Myocyte (in vitro differentiated cells): Measurements from ENCODE around the gene RPL7A. TPM values are rescaled to one million over a fixed set of nuclear protein-coding genes. Genes with fewer than 3 reads are reported as not detected.
"Not testable (repeated sequence)": the region's sequence is repeated elsewhere in the genome, so short reads cannot be mapped to it uniquely, and the experiment has no call there.

ENCODE experiments used
- DNase-seq: peaks from one replicate; pipeline ENCODE4 v3.0.0-alpha.2; 2012; ENCODE audit warnings: low read depth
- total RNA-seq: library from RNA; depleted of rRNA; stranded (reverse); fragments of >200 nt; gene quantifications from 2 replicates; pipeline ENCODE4 v1.2.3, GENCODE V29; 2014

Gene RPL7A
- total RNA-seq, 1 donor from 2014 or later: 1,677 TPM

DNA sequence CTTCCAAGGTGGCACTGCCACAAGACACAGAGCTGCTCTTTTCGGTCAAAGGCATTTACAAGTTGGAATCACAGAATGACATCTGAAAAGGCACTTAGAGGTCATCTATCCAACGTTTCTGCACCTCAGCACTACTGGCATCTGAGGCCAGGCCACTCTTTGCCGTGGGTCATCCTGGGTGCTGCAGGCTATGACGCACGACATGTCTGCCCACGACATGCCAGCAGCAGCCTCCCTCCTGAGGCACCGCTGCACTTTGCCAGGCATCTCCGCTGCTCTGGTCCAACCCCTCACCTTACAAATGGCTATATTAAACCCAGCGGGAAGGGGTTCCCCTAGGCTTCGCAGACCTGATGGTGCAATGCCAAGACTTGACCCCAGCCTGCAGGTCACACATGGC lies 19.8 kb downstream of the RPL7A start:
- DNase-seq: no peak

GRCh38 chr9:133368249-133368881 lies 20.3 kb downstream of the RPL7A start:
- DNase-seq: peak; percentile 52

DNA sequence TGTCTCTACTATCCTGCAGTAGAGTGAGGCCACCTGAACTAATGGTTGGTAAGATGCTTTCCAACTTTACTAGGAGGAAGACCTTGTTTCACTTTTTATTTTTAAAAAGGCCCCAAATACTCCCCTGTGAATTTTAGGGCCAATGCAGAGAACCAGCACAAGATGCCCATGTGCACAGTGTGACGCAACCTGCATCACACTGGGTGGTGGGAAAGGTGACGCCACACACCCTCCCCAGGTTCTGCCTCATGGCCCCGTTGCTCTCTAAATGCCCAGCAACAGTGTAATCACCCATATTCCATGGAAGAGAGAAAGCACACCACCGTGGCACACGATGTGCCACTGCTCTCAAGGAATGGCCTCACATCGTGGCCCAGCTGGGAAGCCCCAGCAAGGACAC lies 21.4 kb downstream of the RPL7A start:
- DNase-seq: no peak

DNA sequence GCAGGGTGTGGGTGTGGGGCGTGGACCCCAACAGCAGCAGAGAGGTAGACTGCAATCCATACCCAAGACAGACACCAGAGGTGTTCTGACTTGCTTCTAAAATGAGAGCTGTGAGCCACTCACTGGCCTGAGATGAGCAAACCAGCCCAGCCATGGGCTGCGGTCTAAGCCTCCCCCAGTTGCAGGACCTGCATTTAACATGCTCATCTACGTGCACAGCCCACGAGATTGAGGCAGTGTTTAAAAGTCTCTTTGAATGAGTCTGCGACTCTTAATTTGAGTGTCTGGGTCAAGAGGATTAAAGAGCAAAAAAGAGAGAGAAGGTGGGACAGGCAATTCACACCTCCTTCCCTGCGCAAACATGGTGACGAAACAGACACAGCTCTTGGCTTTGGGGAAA lies 21.9 kb downstream of the RPL7A start:
- DNase-seq: no peak

- no peak for DNase-seq
These were observed 22.7 kb downstream of the RPL7A start for GRCh38 chr9:133370685-133371084.

- DNase-seq: no peak
These were observed 23.3 kb downstream of the RPL7A start for GRCh38 chr9:133371261-133371711.

DNA sequence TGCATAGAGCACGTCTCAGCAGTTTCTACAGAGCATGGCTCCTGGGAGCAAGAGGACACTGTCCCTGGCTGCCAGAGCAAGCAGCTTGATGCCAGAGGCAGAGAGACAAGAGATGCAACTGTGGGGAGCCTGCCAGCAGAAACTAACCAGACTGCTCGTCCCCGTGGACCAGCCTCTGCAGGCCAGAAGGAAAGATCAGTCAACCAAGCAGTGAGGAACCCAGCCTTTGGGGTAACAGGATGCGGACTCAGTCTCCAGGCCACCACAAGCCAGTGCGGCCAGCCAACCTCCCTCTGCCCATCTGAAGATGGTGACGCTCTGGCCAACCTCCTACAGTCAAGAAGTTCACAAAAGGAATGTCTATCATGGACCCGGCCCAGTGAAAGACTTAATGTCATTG lies 24.1 kb downstream of the RPL7A start:
- no peak for DNase-seq

GRCh38 chr9:133374612-133375115 lies 26.6 kb downstream of the RPL7A start:
- no peak for DNase-seq

- DNase-seq: peak; percentile 41
These were observed 27.2 kb downstream of the RPL7A start for GRCh38 chr9:133375116-133375723.

DNA sequence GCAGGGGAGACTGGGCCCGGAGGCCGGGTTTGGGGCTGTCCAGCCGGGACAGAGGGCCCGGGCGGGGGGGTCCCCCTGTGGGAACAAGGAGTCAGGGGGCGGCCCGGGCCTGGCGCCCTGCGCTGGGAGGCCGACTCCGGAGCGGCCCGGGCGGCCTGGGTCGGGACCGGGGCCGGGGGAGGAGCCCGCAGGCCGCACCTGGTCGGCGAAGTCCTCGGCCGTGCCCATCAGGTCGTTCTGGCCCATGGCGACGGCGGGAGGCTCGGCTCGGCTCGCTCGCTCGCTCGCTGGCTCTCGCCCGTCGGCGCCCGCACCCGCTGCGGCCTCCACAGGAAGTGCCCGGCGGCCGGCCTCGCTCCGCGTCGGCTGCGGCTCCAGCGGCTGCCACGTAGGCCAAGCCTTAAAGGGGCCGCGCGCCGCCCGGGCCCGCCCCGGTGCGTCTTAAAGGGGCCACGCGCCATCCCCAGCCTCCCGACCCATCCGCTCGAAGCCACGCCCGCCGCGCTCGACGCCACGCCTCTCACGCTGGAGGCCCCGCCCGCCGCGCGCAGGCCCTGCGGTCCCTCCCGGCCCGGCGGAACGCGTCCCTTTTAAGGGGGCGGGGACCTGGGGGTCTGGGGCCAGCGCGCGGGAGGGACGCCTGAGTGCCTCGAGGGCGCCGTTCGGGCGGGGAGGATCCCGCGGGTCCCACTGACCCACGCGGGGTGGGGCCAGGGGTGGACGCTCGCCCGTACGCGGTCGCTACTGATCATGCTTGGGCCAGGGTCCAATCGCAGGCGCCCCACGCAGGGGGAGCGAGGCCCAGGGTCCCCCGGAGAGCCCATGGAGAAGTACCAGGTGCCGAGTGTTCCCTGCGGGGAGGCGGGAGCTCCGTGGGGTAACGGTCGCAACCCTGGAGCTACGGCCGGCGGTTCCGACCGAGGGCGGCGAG lies 28.0 kb downstream of the RPL7A start, which contains the start of the genes STKLD1 and SURF4:
TSS of gene STKLD1 (plus strand) at position 643 of the 931 bp plus-strand sequence. CDS start at position 751, 108 bp downstream.
TSS of gene SURF4 (minus strand) at position 337 of the 931 bp plus-strand sequence. CDS start at position 246, 91 bp downstream.
- peak; percentile 96 for DNase-seq

DNA sequence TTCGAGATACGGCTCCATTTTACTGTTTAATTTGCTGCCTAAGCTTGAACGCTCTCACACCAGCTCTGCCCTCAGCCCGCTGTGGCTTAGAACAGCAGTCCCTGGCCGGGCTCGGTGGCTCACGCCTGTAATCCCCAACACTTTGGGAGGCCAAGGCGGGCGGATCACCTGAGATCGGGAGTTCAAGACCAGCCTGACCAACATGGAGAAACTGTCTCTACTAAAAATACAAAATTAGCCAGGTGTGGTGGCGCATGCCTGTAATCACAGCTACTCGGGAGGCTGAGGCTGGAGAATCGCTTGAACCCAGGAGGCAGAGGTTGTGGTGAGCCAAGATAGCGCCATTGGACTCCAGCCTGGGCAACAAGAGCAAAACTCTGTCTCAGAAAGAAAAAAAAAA lies 29.3 kb downstream of the RPL7A start:
- DNase-seq: not testable (repeated sequence)

GRCh38 chr9:133377721-133378216 lies 29.8 kb downstream of the RPL7A start:
- DNase-seq: no peak

DNA sequence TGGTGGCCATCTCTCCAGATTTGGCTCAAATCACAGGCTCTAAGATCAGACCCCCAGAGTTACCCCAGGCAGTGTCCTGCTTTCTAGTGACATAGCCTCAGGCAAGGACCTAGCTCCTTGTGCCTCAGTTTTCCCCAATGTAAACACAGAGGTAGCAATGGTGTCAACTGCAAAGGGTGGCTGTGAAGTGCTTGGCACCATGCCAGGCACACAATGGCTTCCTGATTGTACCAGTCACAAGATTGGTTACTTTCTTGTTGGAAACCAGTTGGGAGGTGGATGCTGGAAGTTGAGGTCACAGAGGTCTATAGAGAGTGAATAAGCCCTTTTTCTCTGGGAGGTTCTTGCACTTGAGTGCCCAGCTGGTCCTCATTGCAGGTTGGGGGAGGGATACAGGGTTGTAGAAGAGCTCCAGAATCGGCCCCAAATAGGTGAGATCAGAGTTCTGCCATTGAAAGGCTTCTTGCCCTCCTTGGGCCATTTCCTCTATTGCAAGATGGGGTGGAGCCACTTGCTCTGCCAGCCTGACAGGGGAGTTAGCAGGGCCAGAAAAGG lies 30.5 kb downstream of the RPL7A start:
- DNase-seq: no peak

DNA sequence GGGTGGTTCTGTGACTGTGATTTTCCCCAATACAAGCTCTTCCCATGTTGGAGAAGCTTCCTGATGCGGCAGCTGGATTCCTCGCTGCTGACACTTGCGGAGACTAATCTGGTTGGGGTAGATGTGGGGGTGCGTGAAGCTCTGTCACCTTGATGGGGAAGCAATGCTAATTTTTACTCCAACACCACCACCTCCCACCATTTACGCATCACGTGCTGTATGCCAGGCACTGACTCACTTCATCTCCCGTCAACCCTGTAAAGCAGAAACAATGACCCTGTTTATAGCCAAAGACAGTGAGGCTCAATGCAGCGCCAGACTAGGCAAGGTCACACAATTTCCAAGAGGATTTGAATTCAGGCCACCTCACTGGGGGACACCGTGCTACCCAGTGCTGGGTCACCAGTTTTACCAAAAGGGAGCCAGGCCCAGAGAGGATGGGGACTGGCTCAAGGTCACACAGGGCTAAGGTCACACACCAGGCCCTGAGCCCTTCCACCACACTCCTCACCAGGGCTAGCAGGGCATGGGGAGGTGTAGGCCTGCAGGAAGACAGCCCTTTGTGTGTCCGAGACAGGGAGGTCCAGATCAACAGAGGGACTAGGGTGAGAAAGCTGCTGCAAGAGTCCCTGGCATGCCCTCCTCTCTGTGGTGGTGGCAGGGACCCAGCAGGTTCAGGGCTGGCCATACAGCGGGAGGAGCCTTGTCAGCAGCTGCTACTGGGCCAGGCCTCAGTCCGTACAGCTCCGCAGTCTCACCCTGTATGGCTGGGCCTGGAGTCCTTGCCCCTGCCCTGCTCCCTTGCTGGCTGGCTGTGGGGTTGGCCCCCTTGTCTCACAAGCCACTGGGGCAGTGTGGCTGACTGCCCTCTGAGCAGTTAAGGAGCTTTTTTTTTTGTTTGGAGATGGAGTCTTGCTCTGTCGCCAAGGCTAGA lies 31.4 kb downstream of the RPL7A start:
- no peak for DNase-seq

- no peak for DNase-seq
These were observed 32.7 kb downstream of the RPL7A start for GRCh38 chr9:133380734-133381133.

- DNase-seq: no peak
These were observed 34.6 kb downstream of the RPL7A start for GRCh38 chr9:133382507-133383141.

DNA sequence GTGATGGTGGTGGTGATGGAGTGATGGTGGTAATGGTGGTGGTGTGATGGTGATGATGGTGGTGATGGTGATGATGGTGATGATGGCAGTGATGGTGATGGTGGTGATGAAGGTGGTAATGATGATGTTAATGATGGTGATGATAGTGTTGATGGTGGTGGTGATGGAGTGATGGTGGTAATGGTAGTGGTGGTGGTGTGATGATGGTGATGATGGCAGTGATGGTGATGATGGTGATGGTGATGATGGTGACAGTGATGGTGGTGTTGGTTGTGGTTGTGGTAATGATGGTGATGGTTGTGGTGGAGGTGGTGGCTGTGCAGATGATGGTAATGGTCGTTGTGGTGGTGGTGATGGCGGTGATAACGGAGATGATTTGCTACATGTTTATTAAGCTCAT lies 35.4 kb downstream of the RPL7A start:
- DNase-seq: no peak

DNA sequence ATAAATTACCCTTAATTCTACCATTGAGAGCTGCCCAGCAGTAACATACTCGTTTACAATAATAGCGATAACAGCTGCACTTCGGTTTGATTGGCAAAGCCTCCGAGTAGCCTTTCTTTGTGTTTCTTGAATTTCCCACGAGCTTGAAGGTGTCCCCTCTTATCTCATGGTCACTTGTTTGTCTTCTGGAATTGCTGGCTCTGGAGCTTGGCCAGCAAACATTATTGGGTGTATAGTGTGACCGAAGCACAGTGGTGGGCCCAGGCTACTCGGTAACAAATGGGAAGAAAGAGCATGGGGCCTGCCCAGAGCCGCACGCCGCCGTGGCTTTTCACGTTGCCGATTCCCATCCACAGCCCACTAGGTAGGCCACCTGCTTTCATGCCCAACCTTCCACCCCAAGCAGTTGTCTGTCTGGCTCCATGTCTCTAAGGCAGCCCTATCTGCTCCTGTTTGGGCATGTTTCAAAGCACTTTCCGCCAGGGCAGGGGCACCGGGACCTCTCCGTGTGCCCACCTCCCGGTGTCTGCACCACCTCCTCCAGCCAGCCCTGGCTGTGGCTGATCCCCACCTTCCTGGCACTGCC lies 36.8 kb downstream of the RPL7A start:
- DNase-seq: no peak

DNA sequence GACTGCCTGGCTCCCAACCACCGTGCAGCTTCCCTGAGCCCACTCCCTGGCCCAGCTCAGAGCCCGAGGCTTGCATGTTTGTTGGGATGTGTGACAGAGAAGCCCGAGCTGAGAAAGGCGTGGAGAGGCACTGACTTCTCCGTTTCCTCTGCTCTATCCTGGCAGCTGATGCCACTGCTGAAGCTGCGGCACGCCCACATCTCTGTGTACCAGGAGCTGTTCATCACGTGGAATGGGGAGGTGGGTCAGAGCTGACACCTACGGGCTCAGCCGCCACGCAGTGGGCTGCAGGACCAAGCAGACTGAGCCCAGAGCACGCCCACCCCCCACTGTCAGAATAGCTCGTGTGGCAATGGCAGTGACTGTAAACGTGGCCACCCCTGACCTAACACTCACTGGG lies 37.4 kb downstream of the RPL7A start:
- DNase-seq: no peak
